22Rv1 (cell line): ENCODE results near the gene PDGFC.

ENCODE experiments used
- CTCF ChIP-seq: fragments of 450-650 bp; IDR thresholded peaks from 2 replicates; pipeline ENCODE4 v1.5.1; 2017; ENCODE audit warnings: mild to moderate bottlenecking
- ZFX ChIP-seq: fragments of 450-650 bp; IDR thresholded peaks from 2 replicates; pipeline ENCODE4 v1.6.1; 2017; ENCODE audit warnings: antibody characterized with exemption, borderline replicate concordance

GRCh38 chr4:156774422-156774821 is 197.2 kb downstream of the PDGFC start:
- no peak for TF ChIP-seq CTCF
- TF ChIP-seq ZFX: no peak
